Lower leg skin (tissue), 4 donors: ENCODE measurements around the gene NRG3. TPM values are rescaled to one million over a fixed set of nuclear protein-coding genes. Genes with fewer than 3 reads are reported as not detected.

Source experiments
- DNase-seq, 2 donors: peaks; one replicate each; pipeline ENCODE4 v3.0.0-alpha.2; 2019; ENCODE audit warnings: low spot score in 2 of 2
- H3K4me3 ChIP-seq: fragments of 200-600 bp; sonication (generic); 2 replicates; pipeline ENCODE4 v1.5.1; 2017; ENCODE audit warnings: mild to moderate bottlenecking, low read depth; ENCODE audit not compliant: poor library complexity, severe bottlenecking
- CTCF ChIP-seq, 3 donors: fragments of 450-650 bp; IDR thresholded peaks; one replicate each; pipeline ENCODE4 v1.5.1; 2016; ENCODE audit warnings: antibody characterized with exemption in 3 of 3, mild to moderate bottlenecking in 3 of 3, moderate library complexity in 2 of 3
- POLR2A ChIP-seq, 2 donors: fragments of 450-650 bp; IDR thresholded peaks; one replicate each; pipeline ENCODE4 v1.6.1; 2016 to 2017; ENCODE audit warnings: antibody characterized with exemption in 2 of 2, mild to moderate bottlenecking in 1 of 2, moderate library complexity in 1 of 2
- WGBS, 2 donors: methylation state at CpG; one replicate each; pipeline ENCODE4 v1.1.5; 2018; 5-methylcytosine and 5-hydroxymethylcytosine counted together
- intact Hi-C: fragments of 100-400 bp; cut with DNase I; formaldehyde crosslinking; loops from one replicate; pipeline ENCODE4 v1.15.0; 2023; ENCODE audit warnings: low total_unique reads
- total RNA-seq, 4 donors: library from RNA; depleted of rRNA; stranded (reverse); fragments of >200 nt; gene quantifications; one replicate each; pipeline ENCODE4 v1.1.0, GENCODE V29; 2016

NRG3 gene
- total RNA-seq, 4 donors from 2014 or later = 0.15 to 2.5 (median 0.50) TPM

- TF ChIP-seq POLR2A (IDR thresholded peaks at IDR 0.05) (no peak), CTCF (IDR thresholded peaks at IDR 0.05) (no peak)
- intact Hi-C loops = no loop called here
- H3K4me3 ChIP-seq = no peak overlapping the region
- DNase-seq = no peak
These were observed 508.4 kb downstream of the NRG3 start for GRCh38 chr10:82383350-82383749.

- intact Hi-C loops = no loop called here
- no peak for TF ChIP-seq POLR2A (IDR thresholded peaks at IDR 0.05)
- TF ChIP-seq CTCF (IDR thresholded peaks at IDR 0.05) = no peak
- H3K4me3 ChIP-seq = no peak overlapping the region
- WGBS, 2 donors = 68 to 70% methylated on average over 5 of the region's 5 CpGs
- DNase-seq = no peak
These were observed 516.1 kb downstream of the NRG3 start for GRCh38 chr10:82390866-82391658.

GRCh38 chr10:82391971-82392370 lies 517.0 kb downstream of the NRG3 start:
- WGBS, 2 donors = 62 to 73% methylated on average over 4 of the region's 4 CpGs
- TF ChIP-seq POLR2A (IDR thresholded peaks at IDR 0.05) = no peak
- no peak for TF ChIP-seq CTCF (IDR thresholded peaks at IDR 0.05)
- no peak for DNase-seq
- intact Hi-C loops = no loop called here
- no peak overlapping the region for H3K4me3 ChIP-seq

- intact Hi-C loops = no loop called here
- no peak for DNase-seq
- TF ChIP-seq CTCF (IDR thresholded peaks at IDR 0.05) = no peak
- TF ChIP-seq POLR2A (IDR thresholded peaks at IDR 0.05) = no peak
- no peak overlapping the region for H3K4me3 ChIP-seq
These were observed 517.5 kb downstream of the NRG3 start for GRCh38 chr10:82392533-82392932.

- H3K4me3 ChIP-seq = no peak overlapping the region
- 39 to 59% methylated on average over 5 of the region's 5 CpGs for WGBS, 2 donors
- intact Hi-C loops = no loop called here
- no peak for TF ChIP-seq CTCF (IDR thresholded peaks at IDR 0.05)
- no peak for TF ChIP-seq POLR2A (IDR thresholded peaks at IDR 0.05)
- no peak for DNase-seq
These were observed 519.1 kb downstream of the NRG3 start for GRCh38 chr10:82394122-82394521.

GRCh38 chr10:82394987-82395386 lies 520.0 kb downstream of the NRG3 start:
- TF ChIP-seq CTCF (IDR thresholded peaks at IDR 0.05) (no peak), POLR2A (IDR thresholded peaks at IDR 0.05) (no peak)
- WGBS, 2 donors = 89 to 93% methylated on average over 5 of the region's 5 CpGs

More at GRCh38 chr10:82394987-82395386, 520.0 kb downstream of the NRG3 start:
- DNase-seq = no peak
- no peak overlapping the region for H3K4me3 ChIP-seq
- intact Hi-C loops = no loop called here
